Stomach (tissue), 4 donors: ENCODE measurements around the gene NKAIN2.

Source experiments
- EP300 ChIP-seq: sonication (generic); formaldehyde crosslinking; IDR thresholded peaks from one replicate; pipeline ENCODE4 v1.6.1; 2017; ENCODE audit warnings: antibody characterized with exemption
- POLR2A ChIP-seq, 4 donors: fragments of 450-650 bp; IDR thresholded peaks; one replicate each; pipeline ENCODE4 v1.6.1; 2016; ENCODE audit warnings: antibody characterized with exemption in 4 of 4, control low read depth in 2 of 4, mild to moderate bottlenecking in 1 of 4, moderate library complexity in 1 of 4
- POLR2AphosphoS5 ChIP-seq, 3 donors: sonication (generic); formaldehyde crosslinking; IDR thresholded peaks; one replicate each; pipeline ENCODE4 v1.6.1; 2016; ENCODE audit warnings: antibody characterized with exemption in 3 of 3
- TF ChIP-seq, protein P1 (sequence below), 7 experiments: fragments of 450-650 bp in 4 of 7; fragments of 200-600 bp in 3 of 7; sonication (generic) in 3 of 7; IDR thresholded peaks; one replicate each; pipeline ENCODE4 v1.5.1; 2016 to 2019; ENCODE audit warnings: antibody characterized with exemption in 7 of 7, control low read depth in 2 of 7, mild to moderate bottlenecking in 1 of 7

- TF ChIP-seq, protein P1, sequence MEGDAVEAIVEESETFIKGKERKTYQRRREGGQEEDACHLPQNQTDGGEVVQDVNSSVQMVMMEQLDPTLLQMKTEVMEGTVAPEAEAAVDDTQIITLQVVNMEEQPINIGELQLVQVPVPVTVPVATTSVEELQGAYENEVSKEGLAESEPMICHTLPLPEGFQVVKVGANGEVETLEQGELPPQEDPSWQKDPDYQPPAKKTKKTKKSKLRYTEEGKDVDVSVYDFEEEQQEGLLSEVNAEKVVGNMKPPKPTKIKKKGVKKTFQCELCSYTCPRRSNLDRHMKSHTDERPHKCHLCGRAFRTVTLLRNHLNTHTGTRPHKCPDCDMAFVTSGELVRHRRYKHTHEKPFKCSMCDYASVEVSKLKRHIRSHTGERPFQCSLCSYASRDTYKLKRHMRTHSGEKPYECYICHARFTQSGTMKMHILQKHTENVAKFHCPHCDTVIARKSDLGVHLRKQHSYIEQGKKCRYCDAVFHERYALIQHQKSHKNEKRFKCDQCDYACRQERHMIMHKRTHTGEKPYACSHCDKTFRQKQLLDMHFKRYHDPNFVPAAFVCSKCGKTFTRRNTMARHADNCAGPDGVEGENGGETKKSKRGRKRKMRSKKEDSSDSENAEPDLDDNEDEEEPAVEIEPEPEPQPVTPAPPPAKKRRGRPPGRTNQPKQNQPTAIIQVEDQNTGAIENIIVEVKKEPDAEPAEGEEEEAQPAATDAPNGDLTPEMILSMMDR (IDR thresholded peaks at IDR 0.05), result no peak
- TF ChIP-seq POLR2A (IDR thresholded peaks at IDR 0.05) (no peak), EP300 (no peak), POLR2AphosphoS5 (IDR thresholded peaks at IDR 0.05) (no peak)
Observed at GRCh38 chr6:124613031-124613430, 809.4 kb downstream of the NKAIN2 start.
